ENCODE data around the gene NFE2L2. TPM values are rescaled to one million over a fixed set of nuclear protein-coding genes. Genes with fewer than 3 reads are reported as not detected.
"Not testable (repeated sequence)": the region's sequence is repeated elsewhere in the genome, so short reads cannot be mapped to it uniquely, and the experiment has no call there.

NFE2L2 gene
- total and polyA plus RNA-seq, 2 donors (not counting 1 experiment from before 2014, with no cell fraction given): 16.8 to 93.6 TPM

- Mint-ChIP-seq H3K9me3 (ENCODE audit: insufficient read depth) (no peaks in the 10 kb centered on the region), H3K27ac (no peak overlapping the region), H3K4me1 (no peaks in the 10 kb centered on the region), H3K27me3 (no peaks in the 10 kb centered on the region), H3K4me3 (no peak overlapping the region)
- CTCF ChIA-PET: no interaction called here
- H3K4me2 ChIP-seq (replicated peaks; ENCODE audit: low read depth, low read length, poor library complexity, severe bottlenecking): no peak overlapping the region
- intact Hi-C loops (cut with micrococcal nuclease): no loop called here
- no peak overlapping the region for H2AFZ ChIP-seq (ENCODE audit: insufficient read depth, low read depth, low read length, poor library complexity, severe bottlenecking)
- no peak overlapping the region for H3K27ac ChIP-seq (ENCODE audit: low read length in 2 of 2)
- ATAC-seq (ENCODE audit: low read depth) (no peak), DNase-seq (no peak)
- no peaks in the 10 kb centered on the region for H3K4me1 ChIP-seq (ENCODE audit: control insufficient read depth in 2 of 2, insufficient read depth in 2 of 2, low read length in 2 of 2)
- H3K9ac ChIP-seq (ENCODE audit: low read length): no peak overlapping the region
- H3K27me3 ChIP-seq (replicated peaks in 1 of 4; ENCODE audit: control extremely low read depth in 1 of 4, control insufficient read depth in 3 of 4, insufficient read depth in 4 of 4, low read length in 3 of 4): no peaks in the 10 kb centered on the region
- no peaks in the 10 kb centered on the region for H4K20me1 ChIP-seq (ENCODE audit: control insufficient read depth, insufficient read depth, low read length, poor library complexity, severe bottlenecking)
- no peaks in the 10 kb centered on the region for H3K9me3 ChIP-seq (ENCODE audit: control extremely low read depth in 1 of 3, control insufficient read depth in 2 of 3, insufficient read depth in 1 of 3, low read length in 2 of 3)
- TF ChIP-seq EZH2 (IDR thresholded peaks at IDR 0.05; ENCODE audit: borderline replicate concordance, insufficient read depth, low read depth, low read length, poor library complexity, severe bottlenecking) (no peak), CTCF (IDR thresholded peaks at IDR 0.05) (no peak)
- no peaks in the 10 kb centered on the region for H3K79me2 ChIP-seq (ENCODE audit: control insufficient read depth, insufficient read depth, low read length)
- POLR2A ChIA-PET: no interaction called here
- 89% methylated on average over 2 of the region's 8 CpGs for WGBS (ENCODE audit: insufficient coverage)
- H3K4me3 ChIP-seq (ENCODE audit: control extremely low read depth in 1 of 5, extremely low read depth in 1 of 5, insufficient read depth in 1 of 5, low read depth in 2 of 5, low read length in 4 of 5): no peak overlapping the region
- H3K36me3 ChIP-seq (replicated peaks in 1 of 2; ENCODE audit: control extremely low read depth in 1 of 2, control insufficient read depth in 1 of 2, extremely low read depth in 1 of 2, insufficient read depth in 2 of 2, low read length in 1 of 2): no peaks in the 10 kb centered on the region
Measured at GRCh38 chr2:177187631-177188312, 76.8 kb downstream of the NFE2L2 start.

- H3K4me2 ChIP-seq (replicated peaks; ENCODE audit: low read depth, low read length, poor library complexity, severe bottlenecking); H3K79me2 ChIP-seq (ENCODE audit: control insufficient read depth, insufficient read depth, low read length); ATAC-seq (ENCODE audit: low read depth); H3K4me1 ChIP-seq (ENCODE audit: control insufficient read depth in 2 of 2, insufficient read depth in 2 of 2, low read length in 2 of 2); H3K27ac Mint-ChIP-seq; H3K9me3 ChIP-seq (ENCODE audit: control extremely low read depth in 1 of 3, control insufficient read depth in 2 of 3, insufficient read depth in 1 of 3, low read length in 2 of 3); H3K9me3 Mint-ChIP-seq (ENCODE audit: insufficient read depth); H3K27ac ChIP-seq (ENCODE audit: low read length in 2 of 2); H3K4me3 Mint-ChIP-seq; H3K4me3 ChIP-seq (ENCODE audit: control extremely low read depth in 1 of 5, extremely low read depth in 1 of 5, insufficient read depth in 1 of 5, low read depth in 2 of 5, low read length in 4 of 5); H2AFZ ChIP-seq (ENCODE audit: insufficient read depth, low read depth, low read length, poor library complexity, severe bottlenecking); H3K36me3 ChIP-seq (replicated peaks in 1 of 2; ENCODE audit: control extremely low read depth in 1 of 2, control insufficient read depth in 1 of 2, extremely low read depth in 1 of 2, insufficient read depth in 2 of 2, low read length in 1 of 2); H4K20me1 ChIP-seq (ENCODE audit: control insufficient read depth, insufficient read depth, low read length, poor library complexity, severe bottlenecking); H3K9ac ChIP-seq (ENCODE audit: low read length); DNase-seq; H3K27me3 Mint-ChIP-seq; intact Hi-C loops (cut with micrococcal nuclease); CTCF ChIA-PET; POLR2A ChIA-PET; H3K4me1 Mint-ChIP-seq; H3K27me3 ChIP-seq (replicated peaks in 1 of 4; ENCODE audit: control extremely low read depth in 1 of 4, control insufficient read depth in 3 of 4, insufficient read depth in 4 of 4, low read length in 3 of 4): not testable (repeated sequence)
- WGBS (ENCODE audit: insufficient coverage): 96% methylated on average over 4 of the region's 7 CpGs
Measured at GRCh38 chr2:177186038-177186437, 78.5 kb downstream of the NFE2L2 start.
